Spleen (tissue), 13 donors: ENCODE data around the gene DDX46. TPM values are rescaled to one million over a fixed set of nuclear protein-coding genes. Genes with fewer than 3 reads are reported as not detected.
"Not testable (repeated sequence)": the region's sequence is repeated elsewhere in the genome, so short reads cannot be mapped to it uniquely, and the experiment has no call there.

ENCODE experiments used
- DNase-seq: peaks from one replicate; pipeline ENCODE4 v3.0.0-alpha.2; 2020
- H3K27ac ChIP-seq, 8 donors: fragments of 200-600 bp; sonication (generic) in 7 of 8; 1 replicate in 4 of 8; 2 replicates in 4 of 8; pipeline versions ENCODE4 v1.5.0 to v1.8.0; 2016 to 2021; ENCODE audit warnings: inconsistent platforms in 4 of 8, mild to moderate bottlenecking in 4 of 8, moderate library complexity in 1 of 8
- H3K27me3 ChIP-seq, 7 donors: fragments of 200-600 bp; sonication (generic) in 6 of 7; replicated peaks in 1 of 7; 1 replicate in 4 of 7; 2 replicates in 3 of 7; pipeline versions ENCODE4 v1.5.0 to v1.8.0; 2016 to 2021; ENCODE audit warnings: inconsistent platforms in 3 of 7, mild to moderate bottlenecking in 1 of 7
- H3K36me3 ChIP-seq, 6 donors: fragments of 200-600 bp; sonication (generic) in 5 of 6; 1 replicate in 4 of 6; 2 replicates in 2 of 6; pipeline versions ENCODE4 v1.5.0 to v1.8.0; 2016 to 2021; ENCODE audit warnings: inconsistent platforms in 2 of 6
- H3K4me1 ChIP-seq, 6 donors: fragments of 200-600 bp; sonication (generic) in 5 of 6; 1 replicate in 3 of 6; 2 replicates in 3 of 6; pipeline versions ENCODE4 v1.5.0 to v1.8.0; 2016 to 2021; ENCODE audit warnings: inconsistent platforms in 3 of 6
- H3K4me3 ChIP-seq, 8 donors: fragments of 200-600 bp; sonication (generic) in 7 of 8; 1 replicate in 4 of 8; 2 replicates in 4 of 8; pipeline versions ENCODE4 v1.5.0 to v1.8.0; 2016 to 2021; ENCODE audit warnings: inconsistent platforms in 4 of 8, mild to moderate bottlenecking in 4 of 8, moderate library complexity in 2 of 8
- H3K9me3 ChIP-seq, 8 donors: fragments of 200-600 bp; sonication (generic) in 7 of 8; 1 replicate in 4 of 8; 2 replicates in 4 of 8; pipeline versions ENCODE4 v1.5.0 to v1.8.0; 2016 to 2021; ENCODE audit warnings: inconsistent platforms in 4 of 8
- POLR2A ChIP-seq, 3 donors: fragments of 450-650 bp; IDR thresholded peaks; one replicate each; pipeline ENCODE4 v1.5.1; 2017; ENCODE audit warnings: antibody characterized with exemption in 3 of 3, mild to moderate bottlenecking in 1 of 3
- POLR2AphosphoS5 ChIP-seq, 3 donors: sonication (generic); formaldehyde crosslinking; IDR thresholded peaks; one replicate each; pipeline ENCODE4 v1.5.1; 2017; ENCODE audit warnings: antibody characterized with exemption in 3 of 3
- WGBS, 5 donors: extraction: QIAGEN DNeasy Blood & Tissue Kit in 3 of 5; methylation state at CpG; one replicate each; pipeline versions ENCODE4 v1.1.5 to v1.1.7; 2013 to 2018; 5-methylcytosine and 5-hydroxymethylcytosine counted together
- intact Hi-C: fragments of 100-400 bp; cut with DNase I; formaldehyde crosslinking; loops from one replicate; pipeline ENCODE4 v1.15.0; 2023; ENCODE audit warnings: low total_unique reads
- long read RNA-seq, 2 donors: transcript quantifications; one replicate each; lab custom pipeline, GENCODE V29; 2026
- polyA plus RNA-seq, 3 donors: library from polyadenylated mRNA; stranded (reverse); fragments of 200-250 nt; gene quantifications; one replicate each; pipeline ENCODE4 v1.2.1, GENCODE V29; 2013
- total RNA-seq, 7 donors: library from RNA; depleted of rRNA in 3 of 7; stranded (reverse); fragments of >200 nt in 3 of 7; fragmentation: NEBNext Ultra II Directional in 4 of 7; extraction: Animal tissue kit (Norgen Biotek cat#: 25700) in 4 of 7; gene quantifications; one replicate each; pipeline versions ENCODE4 v1.1.0 to v1.2.1, GENCODE V29; 2016 to 2021
- TF ChIP-seq, protein P1 (sequence below), 11 experiments: fragments of 200-600 bp in 7 of 11; fragments of 450-650 bp in 4 of 11; sonication (generic) in 4 of 11; IDR thresholded peaks in 8 of 11; conservative IDR thresholded peaks in 3 of 11; 1 replicate in 7 of 11; 2 replicates in 4 of 11; pipeline versions ENCODE4 v1.4.0 to v1.8.0; 2016 to 2021; ENCODE audit warnings: antibody characterized with exemption in 11 of 11, inconsistent platforms in 4 of 11, mild to moderate bottlenecking in 1 of 11
- donor health status: healthy with polysubstance abuse.
- donor health status: DM: no; HTN: no; CAD: no; lungs with moderate emphysema.
- donor health status: DM: no; HTN: no; CAD: no.
- donor health status: Bipolar disorder and iron deficiency.
- donor health status: healthy.
- donor health status: DM: no; HTN: no; CAD: no.
- donor health status: DM: yes; HTN: yes; CAD: no.

Gene DDX46, protein sequence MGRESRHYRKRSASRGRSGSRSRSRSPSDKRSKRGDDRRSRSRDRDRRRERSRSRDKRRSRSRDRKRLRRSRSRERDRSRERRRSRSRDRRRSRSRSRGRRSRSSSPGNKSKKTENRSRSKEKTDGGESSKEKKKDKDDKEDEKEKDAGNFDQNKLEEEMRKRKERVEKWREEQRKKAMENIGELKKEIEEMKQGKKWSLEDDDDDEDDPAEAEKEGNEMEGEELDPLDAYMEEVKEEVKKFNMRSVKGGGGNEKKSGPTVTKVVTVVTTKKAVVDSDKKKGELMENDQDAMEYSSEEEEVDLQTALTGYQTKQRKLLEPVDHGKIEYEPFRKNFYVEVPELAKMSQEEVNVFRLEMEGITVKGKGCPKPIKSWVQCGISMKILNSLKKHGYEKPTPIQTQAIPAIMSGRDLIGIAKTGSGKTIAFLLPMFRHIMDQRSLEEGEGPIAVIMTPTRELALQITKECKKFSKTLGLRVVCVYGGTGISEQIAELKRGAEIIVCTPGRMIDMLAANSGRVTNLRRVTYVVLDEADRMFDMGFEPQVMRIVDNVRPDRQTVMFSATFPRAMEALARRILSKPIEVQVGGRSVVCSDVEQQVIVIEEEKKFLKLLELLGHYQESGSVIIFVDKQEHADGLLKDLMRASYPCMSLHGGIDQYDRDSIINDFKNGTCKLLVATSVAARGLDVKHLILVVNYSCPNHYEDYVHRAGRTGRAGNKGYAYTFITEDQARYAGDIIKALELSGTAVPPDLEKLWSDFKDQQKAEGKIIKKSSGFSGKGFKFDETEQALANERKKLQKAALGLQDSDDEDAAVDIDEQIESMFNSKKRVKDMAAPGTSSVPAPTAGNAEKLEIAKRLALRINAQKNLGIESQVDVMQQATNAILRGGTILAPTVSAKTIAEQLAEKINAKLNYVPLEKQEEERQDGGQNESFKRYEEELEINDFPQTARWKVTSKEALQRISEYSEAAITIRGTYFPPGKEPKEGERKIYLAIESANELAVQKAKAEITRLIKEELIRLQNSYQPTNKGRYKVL
- total RNA-seq (10 to 100 TPM; 41.2 to 74.2 (median 54.5) TPM), polyA plus RNA-seq (10 to 100 TPM; 10.7 to 19.1 (median 14.4) TPM)
- long read RNA-seq, donor 1, partial matches to known transcripts, result 104 of 104 reads
- long read RNA-seq, donor 1, other reads (novel, unspliced or antisense), result 0 of 104 reads
- long read RNA-seq, donor 2, partial matches to known transcripts, result 58 of 58 reads
- long read RNA-seq, donor 2, other reads (novel, unspliced or antisense), result 0 of 58 reads

DNA sequence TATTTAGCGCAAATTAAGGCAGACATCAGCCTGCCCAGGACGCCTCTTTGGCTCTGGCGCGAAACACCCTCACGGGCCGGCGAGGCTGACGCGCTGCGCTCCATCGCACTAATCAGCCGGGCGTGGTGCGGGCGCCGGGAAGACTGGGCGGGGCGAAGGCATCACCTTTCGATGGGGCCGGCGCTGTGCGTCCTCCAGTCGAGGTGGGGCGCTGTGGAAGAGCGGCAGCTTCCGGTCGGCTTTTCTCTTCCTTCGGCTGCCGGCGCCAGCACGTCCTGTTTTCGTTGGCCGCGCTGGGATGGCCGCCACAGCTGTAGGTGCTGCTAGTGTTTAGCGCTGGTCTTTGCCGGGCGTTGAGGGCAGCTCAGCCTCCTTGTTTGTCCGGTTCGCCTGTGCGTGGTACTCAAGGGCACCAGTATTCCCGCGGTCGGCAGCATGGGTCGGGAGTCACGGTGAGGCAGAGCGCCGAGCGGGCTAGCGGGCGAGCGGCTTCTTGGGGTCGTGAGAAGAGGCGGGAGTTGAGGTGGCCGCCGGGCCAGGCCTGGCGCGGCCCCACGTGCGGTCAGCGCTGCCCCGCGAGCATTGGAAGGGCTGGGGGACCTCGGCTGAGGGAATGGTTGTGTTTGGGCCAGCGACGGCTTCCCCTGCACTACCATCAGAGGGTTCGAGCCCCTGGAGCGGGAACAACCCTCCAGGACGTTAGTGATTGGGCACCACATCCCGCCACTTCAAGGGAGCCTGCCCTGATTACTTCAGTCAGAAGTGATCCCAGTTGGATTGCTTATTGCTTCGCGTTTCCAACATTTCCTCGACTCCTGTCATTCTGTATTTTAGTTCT lies at the start of gene DDX46:
TSS of gene DDX46 (plus strand) at position 276 of the 838 bp plus-strand sequence. CDS start at position 436, 160 bp downstream.
- Histone ChIP-seq H3K4me3 (peak within 1 kb of the TSS; percentile 80 to 99 (median 96)), H3K27ac (peak within 1 kb of the TSS; percentile 58 to 92 (median 83)), H3K9me3 (no peaks in the 10 kb centered on the region), H3K36me3 (peaks cover 0 to 7% (median 1%) of the 10 kb centered on the region in 6 donors), H3K4me1 (peaks cover 13 to 58% (median 45%) of the 10 kb centered on the region in 6 donors), H3K27me3 (no peaks in the 10 kb centered on the region)
- WGBS, 5 donors, result 0 to 1% (median 0%) methylated on average over 49 to 73 of the region's 73 CpGs
- TF ChIP-seq, protein P1, sequence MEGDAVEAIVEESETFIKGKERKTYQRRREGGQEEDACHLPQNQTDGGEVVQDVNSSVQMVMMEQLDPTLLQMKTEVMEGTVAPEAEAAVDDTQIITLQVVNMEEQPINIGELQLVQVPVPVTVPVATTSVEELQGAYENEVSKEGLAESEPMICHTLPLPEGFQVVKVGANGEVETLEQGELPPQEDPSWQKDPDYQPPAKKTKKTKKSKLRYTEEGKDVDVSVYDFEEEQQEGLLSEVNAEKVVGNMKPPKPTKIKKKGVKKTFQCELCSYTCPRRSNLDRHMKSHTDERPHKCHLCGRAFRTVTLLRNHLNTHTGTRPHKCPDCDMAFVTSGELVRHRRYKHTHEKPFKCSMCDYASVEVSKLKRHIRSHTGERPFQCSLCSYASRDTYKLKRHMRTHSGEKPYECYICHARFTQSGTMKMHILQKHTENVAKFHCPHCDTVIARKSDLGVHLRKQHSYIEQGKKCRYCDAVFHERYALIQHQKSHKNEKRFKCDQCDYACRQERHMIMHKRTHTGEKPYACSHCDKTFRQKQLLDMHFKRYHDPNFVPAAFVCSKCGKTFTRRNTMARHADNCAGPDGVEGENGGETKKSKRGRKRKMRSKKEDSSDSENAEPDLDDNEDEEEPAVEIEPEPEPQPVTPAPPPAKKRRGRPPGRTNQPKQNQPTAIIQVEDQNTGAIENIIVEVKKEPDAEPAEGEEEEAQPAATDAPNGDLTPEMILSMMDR (IDR thresholded peaks at IDR 0.05 in 8 of 11, conservative IDR thresholded peaks at IDR 0.05 in 3 of 11), result peak; percentile 41 to 96 (median 83)
- peak; percentile 93 to 96 (median 93) for TF ChIP-seq POLR2AphosphoS5 (IDR thresholded peaks at IDR 0.05)
- TF ChIP-seq POLR2A (IDR thresholded peaks at IDR 0.05), result peak in 1 of 3 donors; percentile 35
- peak; percentile 99 for DNase-seq
- intact Hi-C loops, result no loop called here

DNA sequence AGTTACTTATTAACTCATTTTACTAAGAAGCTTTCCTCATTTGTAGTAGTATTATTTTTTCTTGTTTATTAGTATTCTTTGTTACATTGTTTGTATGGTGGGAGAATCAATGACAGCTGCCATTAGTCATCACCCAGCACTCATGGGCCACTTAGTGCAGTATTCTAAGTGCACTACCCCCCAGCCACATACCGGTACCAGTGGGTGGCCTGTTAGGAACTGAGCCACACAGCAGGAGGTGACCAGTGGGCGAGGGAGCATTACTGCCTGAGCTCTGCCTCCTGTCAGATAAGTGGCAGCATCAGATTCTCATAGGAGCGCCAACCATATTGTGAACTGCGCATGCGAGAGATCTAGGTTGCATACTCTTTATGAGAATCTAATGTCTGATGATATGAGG lies 44.5 kb upstream of the DDX46 start:
- peaks cover 0 to 100% (median 85%) of the 10 kb centered on the region in 6 donors for H3K36me3 ChIP-seq
- no peak overlapping the region for H3K27ac ChIP-seq
- no peaks in the 10 kb centered on the region for H3K4me1 ChIP-seq
- no peaks in the 10 kb centered on the region for H3K9me3 ChIP-seq
- TF ChIP-seq, protein P1 (IDR thresholded peaks at IDR 0.05 in 8 of 11, conservative IDR thresholded peaks at IDR 0.05 in 3 of 11), result no peak
- no peak for TF ChIP-seq POLR2AphosphoS5 (IDR thresholded peaks at IDR 0.05)
- TF ChIP-seq POLR2A (IDR thresholded peaks at IDR 0.05), result no peak
- intact Hi-C loops, result no loop called here
- no peak overlapping the region for H3K4me3 ChIP-seq
- no peaks in the 10 kb centered on the region for H3K27me3 ChIP-seq
- DNase-seq, result no peak
- WGBS, 5 donors, result 93 to 99% (median 96%) methylated on average over 5 of the region's 5 CpGs

DNA sequence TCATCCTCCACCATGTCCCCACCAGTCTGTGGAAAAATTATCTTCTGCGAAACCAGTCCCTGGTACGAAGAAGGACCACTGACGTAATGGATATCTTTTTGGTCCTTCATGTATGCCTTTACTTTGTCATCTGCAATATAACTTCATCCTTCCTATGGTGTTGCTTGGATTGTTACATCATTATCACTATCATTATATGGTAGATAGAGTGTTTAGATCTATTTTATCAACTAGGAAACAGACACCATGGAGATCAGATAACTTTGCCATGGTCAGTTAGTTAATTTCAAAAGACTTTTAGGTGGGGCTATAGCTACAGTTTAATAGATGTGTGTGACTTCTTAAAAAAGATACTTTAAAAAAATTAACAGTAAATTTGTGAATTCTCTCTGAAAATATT lies 44.0 kb upstream of the DDX46 start:
- WGBS, 5 donors, result 94 to 100% (median 98%) methylated on average over 3 of the region's 3 CpGs
- TF ChIP-seq POLR2A (IDR thresholded peaks at IDR 0.05) (no peak), POLR2AphosphoS5 (IDR thresholded peaks at IDR 0.05) (no peak)
- TF ChIP-seq, protein P1 (IDR thresholded peaks at IDR 0.05 in 8 of 11, conservative IDR thresholded peaks at IDR 0.05 in 3 of 11), result no peak
- intact Hi-C loops, result no loop called here
- no peak overlapping the region for H3K4me3 ChIP-seq
- no peak overlapping the region for H3K27ac ChIP-seq
- DNase-seq, result no peak
- peaks cover 0 to 100% (median 85%) of the 10 kb centered on the region in 6 donors for H3K36me3 ChIP-seq
- no peaks in the 10 kb centered on the region for H3K27me3 ChIP-seq
- no peaks in the 10 kb centered on the region for H3K9me3 ChIP-seq
- no peaks in the 10 kb centered on the region for H3K4me1 ChIP-seq

DNA sequence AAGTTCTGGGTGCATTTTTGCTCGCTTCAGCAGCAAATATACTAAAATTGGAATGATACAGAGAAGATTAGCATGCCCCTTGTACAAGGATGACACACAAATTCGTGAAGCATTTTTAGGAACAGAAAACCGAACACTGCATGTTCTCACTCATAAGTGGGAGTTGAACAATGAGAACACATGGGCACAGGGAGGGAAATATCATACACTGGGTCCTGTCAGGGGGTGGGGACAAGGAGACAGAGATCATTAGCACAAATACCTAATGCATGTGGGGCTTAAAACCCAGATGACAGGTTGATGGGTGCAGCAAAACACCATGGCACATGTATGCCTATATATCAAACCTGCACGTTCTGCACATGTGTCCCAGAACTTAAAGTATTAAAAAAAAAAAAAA lies 43.1 kb upstream of the DDX46 start:
- H3K9me3 ChIP-seq, H3K27ac ChIP-seq, DNase-seq, H3K4me3 ChIP-seq, H3K4me1 ChIP-seq, H3K27me3 ChIP-seq, intact Hi-C loops: not testable (repeated sequence)
- 92 to 97% (median 96%) methylated on average over 4 of the region's 4 CpGs for WGBS, 5 donors
- peaks cover 0 to 100% (median 85%) of the 10 kb centered on the region in 6 donors for H3K36me3 ChIP-seq
